ENCODE data around the gene CHMP2A. TPM values are rescaled to one million over a fixed set of nuclear protein-coding genes. Genes with fewer than 3 reads are reported as not detected.

Gene CHMP2A
- total and polyA plus RNA-seq, 2 of the 13 experiments (the other 11 are each of a cell fraction or from before 2014, with no cell fraction given) = 49.7 to 55.0 TPM

DNA sequence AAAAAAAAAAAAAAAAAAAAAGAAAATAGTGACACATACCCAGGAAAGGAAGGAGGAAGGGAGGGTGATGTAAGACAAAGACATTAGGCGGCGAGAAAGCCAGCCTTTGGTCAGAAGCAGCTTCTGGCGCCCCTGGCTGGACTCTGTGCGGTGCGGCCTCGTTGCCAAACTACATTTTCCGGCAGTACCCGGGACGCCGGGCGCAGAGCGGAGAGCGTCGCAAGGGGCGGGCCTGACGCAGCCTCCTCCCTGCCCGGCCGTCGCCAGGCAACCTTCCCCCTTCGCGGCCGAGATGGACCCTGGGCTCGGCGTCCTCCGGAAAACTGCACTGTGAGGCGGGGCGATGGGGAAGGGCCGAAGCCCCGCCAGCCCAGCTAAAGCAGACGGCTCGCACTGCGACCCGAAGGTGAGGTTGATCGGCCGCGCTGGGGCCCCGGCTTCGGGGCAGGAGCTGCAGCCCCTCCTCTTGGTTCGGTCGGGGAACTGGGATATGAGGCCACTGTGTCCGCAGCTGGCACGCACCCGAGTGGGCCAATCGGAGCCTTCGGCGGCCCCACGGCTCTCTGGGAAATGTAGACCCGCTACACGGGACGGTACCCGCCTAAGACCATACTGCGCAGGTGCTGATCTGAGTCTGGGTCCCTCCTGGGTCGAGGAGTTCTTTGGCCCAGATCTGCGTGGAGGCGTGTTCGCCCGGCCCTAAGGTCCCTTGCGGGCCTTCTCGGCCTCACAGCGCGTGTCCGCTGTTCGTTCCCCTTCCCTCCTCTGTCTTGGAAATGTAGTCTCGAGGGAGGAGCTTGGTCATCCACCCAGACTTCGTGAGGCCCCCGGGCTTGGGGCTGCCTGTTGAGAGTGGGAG lies 20.5 kb upstream of the CHMP2A start (continued):
- TF ChIP-seq ZNF335 (CRISPR knock-in tag; IDR thresholded peaks at IDR 0.05) (peak; percentile 47), ZNF878 (CRISPR knock-in tag; IDR thresholded peaks at IDR 0.05) (no peak), ZC3H4 (CRISPR knock-in tag; IDR thresholded peaks at IDR 0.05; ENCODE audit: borderline replicate concordance) (no peak), PCBP1 (IDR thresholded peaks at IDR 0.05; ENCODE audit: borderline replicate concordance, low read depth, low read length) (no peak), RBAK (CRISPR knock-in tag; IDR thresholded peaks at IDR 0.05) (no peak), KDM2A (CRISPR knock-in tag; IDR thresholded peaks at IDR 0.05; ENCODE audit: borderline replicate concordance, low read depth) (peak; percentile 87; the same call in 1 of the 2 replicates), ZNF7 (CRISPR knock-in tag; IDR thresholded peaks at IDR 0.05) (no peak), PPARG (CRISPR knock-in tag; conservative IDR thresholded peaks at IDR 0.05) (0 out of 2 replicates have a peak, but pooled peaks have one; percentile 14), REL (CRISPR knock-in tag; conservative IDR thresholded peaks at IDR 0.05) (no peak), ZNF781 (CRISPR knock-in tag; IDR thresholded peaks at IDR 0.05; ENCODE audit: borderline replicate concordance, not compliant biosample characterization) (peak; percentile 55), ZNF547 (CRISPR knock-in tag; IDR thresholded peaks at IDR 0.05) (peak; percentile 87)
- TF ChIP-seq, protein P1, sequence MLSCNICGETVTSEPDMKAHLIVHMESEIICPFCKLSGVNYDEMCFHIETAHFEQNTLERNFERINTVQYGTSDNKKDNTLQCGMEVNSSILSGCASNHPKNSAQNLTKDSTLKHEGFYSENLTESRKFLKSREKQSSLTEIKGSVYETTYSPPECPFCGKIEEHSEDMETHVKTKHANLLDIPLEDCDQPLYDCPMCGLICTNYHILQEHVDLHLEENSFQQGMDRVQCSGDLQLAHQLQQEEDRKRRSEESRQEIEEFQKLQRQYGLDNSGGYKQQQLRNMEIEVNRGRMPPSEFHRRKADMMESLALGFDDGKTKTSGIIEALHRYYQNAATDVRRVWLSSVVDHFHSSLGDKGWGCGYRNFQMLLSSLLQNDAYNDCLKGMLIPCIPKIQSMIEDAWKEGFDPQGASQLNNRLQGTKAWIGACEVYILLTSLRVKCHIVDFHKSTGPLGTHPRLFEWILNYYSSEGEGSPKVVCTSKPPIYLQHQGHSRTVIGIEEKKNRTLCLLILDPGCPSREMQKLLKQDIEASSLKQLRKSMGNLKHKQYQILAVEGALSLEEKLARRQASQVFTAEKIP (CRISPR knock-in tag; IDR thresholded peaks at IDR 0.05; ENCODE audit: borderline replicate concordance) = no peak
- TF ChIP-seq, protein P2, sequence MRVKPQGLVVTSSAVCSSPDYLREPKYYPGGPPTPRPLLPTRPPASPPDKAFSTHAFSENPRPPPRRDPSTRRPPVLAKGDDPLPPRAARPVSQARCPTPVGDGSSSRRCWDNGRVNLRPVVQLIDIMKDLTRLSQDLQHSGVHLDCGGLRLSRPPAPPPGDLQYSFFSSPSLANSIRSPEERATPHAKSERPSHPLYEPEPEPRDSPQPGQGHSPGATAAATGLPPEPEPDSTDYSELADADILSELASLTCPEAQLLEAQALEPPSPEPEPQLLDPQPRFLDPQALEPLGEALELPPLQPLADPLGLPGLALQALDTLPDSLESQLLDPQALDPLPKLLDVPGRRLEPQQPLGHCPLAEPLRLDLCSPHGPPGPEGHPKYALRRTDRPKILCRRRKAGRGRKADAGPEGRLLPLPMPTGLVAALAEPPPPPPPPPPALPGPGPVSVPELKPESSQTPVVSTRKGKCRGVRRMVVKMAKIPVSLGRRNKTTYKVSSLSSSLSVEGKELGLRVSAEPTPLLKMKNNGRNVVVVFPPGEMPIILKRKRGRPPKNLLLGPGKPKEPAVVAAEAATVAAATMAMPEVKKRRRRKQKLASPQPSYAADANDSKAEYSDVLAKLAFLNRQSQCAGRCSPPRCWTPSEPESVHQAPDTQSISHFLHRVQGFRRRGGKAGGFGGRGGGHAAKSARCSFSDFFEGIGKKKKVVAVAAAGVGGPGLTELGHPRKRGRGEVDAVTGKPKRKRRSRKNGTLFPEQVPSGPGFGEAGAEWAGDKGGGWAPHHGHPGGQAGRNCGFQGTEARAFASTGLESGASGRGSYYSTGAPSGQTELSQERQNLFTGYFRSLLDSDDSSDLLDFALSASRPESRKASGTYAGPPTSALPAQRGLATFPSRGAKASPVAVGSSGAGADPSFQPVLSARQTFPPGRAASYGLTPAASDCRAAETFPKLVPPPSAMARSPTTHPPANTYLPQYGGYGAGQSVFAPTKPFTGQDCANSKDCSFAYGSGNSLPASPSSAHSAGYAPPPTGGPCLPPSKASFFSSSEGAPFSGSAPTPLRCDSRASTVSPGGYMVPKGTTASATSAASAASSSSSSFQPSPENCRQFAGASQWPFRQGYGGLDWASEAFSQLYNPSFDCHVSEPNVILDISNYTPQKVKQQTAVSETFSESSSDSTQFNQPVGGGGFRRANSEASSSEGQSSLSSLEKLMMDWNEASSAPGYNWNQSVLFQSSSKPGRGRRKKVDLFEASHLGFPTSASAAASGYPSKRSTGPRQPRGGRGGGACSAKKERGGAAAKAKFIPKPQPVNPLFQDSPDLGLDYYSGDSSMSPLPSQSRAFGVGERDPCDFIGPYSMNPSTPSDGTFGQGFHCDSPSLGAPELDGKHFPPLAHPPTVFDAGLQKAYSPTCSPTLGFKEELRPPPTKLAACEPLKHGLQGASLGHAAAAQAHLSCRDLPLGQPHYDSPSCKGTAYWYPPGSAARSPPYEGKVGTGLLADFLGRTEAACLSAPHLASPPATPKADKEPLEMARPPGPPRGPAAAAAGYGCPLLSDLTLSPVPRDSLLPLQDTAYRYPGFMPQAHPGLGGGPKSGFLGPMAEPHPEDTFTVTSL (CRISPR knock-in tag; IDR thresholded peaks at IDR 0.05; ENCODE audit: borderline replicate concordance) = no peak
- TF ChIP-seq, protein P3, sequence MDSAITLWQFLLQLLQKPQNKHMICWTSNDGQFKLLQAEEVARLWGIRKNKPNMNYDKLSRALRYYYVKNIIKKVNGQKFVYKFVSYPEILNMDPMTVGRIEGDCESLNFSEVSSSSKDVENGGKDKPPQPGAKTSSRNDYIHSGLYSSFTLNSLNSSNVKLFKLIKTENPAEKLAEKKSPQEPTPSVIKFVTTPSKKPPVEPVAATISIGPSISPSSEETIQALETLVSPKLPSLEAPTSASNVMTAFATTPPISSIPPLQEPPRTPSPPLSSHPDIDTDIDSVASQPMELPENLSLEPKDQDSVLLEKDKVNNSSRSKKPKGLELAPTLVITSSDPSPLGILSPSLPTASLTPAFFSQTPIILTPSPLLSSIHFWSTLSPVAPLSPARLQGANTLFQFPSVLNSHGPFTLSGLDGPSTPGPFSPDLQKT (CRISPR knock-in tag; IDR thresholded peaks at IDR 0.05; ENCODE audit: borderline replicate concordance) = no peak
- TF ChIP-seq, protein P4, sequence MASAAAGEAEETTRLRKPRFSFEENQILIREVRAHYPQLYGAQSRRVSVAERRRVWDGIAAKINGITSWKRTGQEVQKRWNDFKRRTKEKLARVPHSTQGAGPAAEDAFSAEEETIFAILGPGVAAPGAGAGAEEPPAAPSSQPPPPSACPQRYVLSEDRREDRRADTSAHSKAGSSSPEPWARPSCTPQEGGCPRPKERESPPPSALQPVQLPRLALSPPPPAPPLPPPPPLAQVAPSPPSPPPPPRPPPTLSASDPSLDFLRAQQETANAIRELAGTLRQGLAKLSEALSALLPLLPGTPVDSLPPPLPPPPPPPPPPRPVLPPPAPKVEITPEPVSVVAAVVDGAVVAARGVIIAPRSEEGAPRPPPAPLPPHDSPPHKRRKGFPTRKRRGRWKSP (CRISPR knock-in tag; IDR thresholded peaks at IDR 0.05) = peak; percentile 68; the same call in 1 of the 2 replicates
- TF ChIP-seq, protein P5, sequence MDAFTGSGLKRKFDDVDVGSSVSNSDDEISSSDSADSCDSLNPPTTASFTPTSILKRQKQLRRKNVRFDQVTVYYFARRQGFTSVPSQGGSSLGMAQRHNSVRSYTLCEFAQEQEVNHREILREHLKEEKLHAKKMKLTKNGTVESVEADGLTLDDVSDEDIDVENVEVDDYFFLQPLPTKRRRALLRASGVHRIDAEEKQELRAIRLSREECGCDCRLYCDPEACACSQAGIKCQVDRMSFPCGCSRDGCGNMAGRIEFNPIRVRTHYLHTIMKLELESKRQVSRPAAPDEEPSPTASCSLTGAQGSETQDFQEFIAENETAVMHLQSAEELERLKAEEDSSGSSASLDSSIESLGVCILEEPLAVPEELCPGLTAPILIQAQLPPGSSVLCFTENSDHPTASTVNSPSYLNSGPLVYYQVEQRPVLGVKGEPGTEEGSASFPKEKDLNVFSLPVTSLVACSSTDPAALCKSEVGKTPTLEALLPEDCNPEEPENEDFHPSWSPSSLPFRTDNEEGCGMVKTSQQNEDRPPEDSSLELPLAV (CRISPR knock-in tag; conservative IDR thresholded peaks at IDR 0.05; ENCODE audit: low read depth) = no peak
